Ishikawa (cell line): ENCODE measurements around the gene GPX3.

ENCODE experiments used
- CREB1 ChIP-seq: IDR thresholded peaks from 2 replicates; pipeline ENCODE4 v1.6.1; 2012; ENCODE audit warnings: low read depth
- EP300 ChIP-seq: IDR thresholded peaks from 2 replicates; pipeline ENCODE4 v1.6.1; 2012; ENCODE audit warnings: borderline replicate concordance
- TAF1 ChIP-seq: IDR thresholded peaks from 2 replicates; pipeline ENCODE4 v1.6.1; 2012; ENCODE audit warnings: low read depth, mild to moderate bottlenecking
- TEAD4 ChIP-seq: IDR thresholded peaks from 2 replicates; pipeline ENCODE4 v1.6.1; 2012
- YY1 ChIP-seq: IDR thresholded peaks from 2 replicates; pipeline ENCODE4 v1.6.1; 2012; ENCODE audit warnings: low read depth
- TF ChIP-seq, protein P1 (sequence below): IDR thresholded peaks from 2 replicates; pipeline ENCODE4 v1.6.1; 2012

GRCh38 chr5:151051931-151052608 lies 31.7 kb downstream of the GPX3 start:
- TF ChIP-seq, protein P1, sequence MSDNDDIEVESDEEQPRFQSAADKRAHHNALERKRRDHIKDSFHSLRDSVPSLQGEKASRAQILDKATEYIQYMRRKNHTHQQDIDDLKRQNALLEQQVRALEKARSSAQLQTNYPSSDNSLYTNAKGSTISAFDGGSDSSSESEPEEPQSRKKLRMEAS = no peak
- TF ChIP-seq CREB1 = no peak
- TF ChIP-seq YY1 = no peak
- no peak for TF ChIP-seq TEAD4
- no peak for TF ChIP-seq EP300
- TF ChIP-seq TAF1 = no peak
